Measurements from ENCODE around the gene UBXN7. TPM values are rescaled to one million over a fixed set of nuclear protein-coding genes. Genes with fewer than 3 reads are reported as not detected.

UBXN7 gene
- polyA plus RNA-seq, 1 of the 3 experiments (the other 2 are of a cell fraction): 6.4 TPM

DNA sequence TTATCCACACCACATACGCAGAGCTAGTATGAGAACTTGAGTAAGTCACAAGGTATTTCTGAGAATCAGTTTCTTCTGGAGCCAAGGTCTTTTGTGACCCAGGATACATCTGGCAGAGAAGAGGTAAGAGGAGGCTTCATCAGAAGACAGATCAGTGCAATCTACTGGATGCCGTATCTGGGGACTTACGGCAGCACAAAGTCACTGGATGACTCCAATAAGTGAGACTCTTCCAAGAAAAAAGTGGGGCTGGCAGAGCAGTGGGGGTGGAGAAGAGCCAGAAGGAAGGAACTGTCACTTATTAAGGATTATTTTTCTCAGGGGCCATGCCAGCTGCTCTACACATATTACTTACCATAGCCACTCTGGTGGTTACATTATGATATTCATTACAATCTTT is 31.6 kb upstream of the UBXN7 start:
- H3F3A ChIP-seq (replicated peaks; ENCODE audit: insufficient read depth): no peaks in the 10 kb centered on the region
- no peaks in the 10 kb centered on the region for H3K27me3 ChIP-seq (ENCODE audit: insufficient read depth)

More for the DNA sequence above, 31.6 kb upstream of the UBXN7 start:
- no peak for DNase-seq
- ChIA-PET POLR2A (interaction anchor here (0.7 kb wide), 1 partner anchor 181 kb away, joined by 5 read pairs; no protein-coding TSS in a partner anchor), CTCF (no interaction called here)
- WGBS (ENCODE audit: low lambda C conversion rate): 100% methylated on average over 3 of the region's 3 CpGs
- TF ChIP-seq POLR2AphosphoS5 (IDR thresholded peaks at IDR 0.05; ENCODE audit: low read depth, low read length) (no peak), MEF2A (IDR thresholded peaks at IDR 0.05; ENCODE audit: borderline replicate concordance, low read depth) (no peak), RXRA (IDR thresholded peaks at IDR 0.05; ENCODE audit: borderline replicate concordance, low read depth) (no peak), TAF1 (IDR thresholded peaks at IDR 0.05; ENCODE audit: borderline replicate concordance, low read depth, low read length) (no peak), JUND (IDR thresholded peaks at IDR 0.05) (no peak), MAX (IDR thresholded peaks at IDR 0.05; ENCODE audit: low read depth) (no peak), EZH2phosphoT487 (IDR thresholded peaks at IDR 0.05; ENCODE audit: borderline replicate concordance, low read depth) (no peak), TCF12 (IDR thresholded peaks at IDR 0.05) (no peak), GABPA (IDR thresholded peaks at IDR 0.05; ENCODE audit: low read depth) (no peak), YY1 (IDR thresholded peaks at IDR 0.05; ENCODE audit: low read depth) (no peak), FOXM1 (IDR thresholded peaks at IDR 0.05; ENCODE audit: low read depth) (no peak), SMC3 (IDR thresholded peaks at IDR 0.05; ENCODE audit: low read depth, low read length) (no peak), REST (IDR thresholded peaks at IDR 0.05; ENCODE audit: low read depth, low read length) (no peak), RFX5 (IDR thresholded peaks at IDR 0.05; ENCODE audit: low read length) (no peak)
- TF ChIP-seq, protein P1, sequence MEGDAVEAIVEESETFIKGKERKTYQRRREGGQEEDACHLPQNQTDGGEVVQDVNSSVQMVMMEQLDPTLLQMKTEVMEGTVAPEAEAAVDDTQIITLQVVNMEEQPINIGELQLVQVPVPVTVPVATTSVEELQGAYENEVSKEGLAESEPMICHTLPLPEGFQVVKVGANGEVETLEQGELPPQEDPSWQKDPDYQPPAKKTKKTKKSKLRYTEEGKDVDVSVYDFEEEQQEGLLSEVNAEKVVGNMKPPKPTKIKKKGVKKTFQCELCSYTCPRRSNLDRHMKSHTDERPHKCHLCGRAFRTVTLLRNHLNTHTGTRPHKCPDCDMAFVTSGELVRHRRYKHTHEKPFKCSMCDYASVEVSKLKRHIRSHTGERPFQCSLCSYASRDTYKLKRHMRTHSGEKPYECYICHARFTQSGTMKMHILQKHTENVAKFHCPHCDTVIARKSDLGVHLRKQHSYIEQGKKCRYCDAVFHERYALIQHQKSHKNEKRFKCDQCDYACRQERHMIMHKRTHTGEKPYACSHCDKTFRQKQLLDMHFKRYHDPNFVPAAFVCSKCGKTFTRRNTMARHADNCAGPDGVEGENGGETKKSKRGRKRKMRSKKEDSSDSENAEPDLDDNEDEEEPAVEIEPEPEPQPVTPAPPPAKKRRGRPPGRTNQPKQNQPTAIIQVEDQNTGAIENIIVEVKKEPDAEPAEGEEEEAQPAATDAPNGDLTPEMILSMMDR (IDR thresholded peaks at IDR 0.05): no peak
- TF ChIP-seq, protein P2, sequence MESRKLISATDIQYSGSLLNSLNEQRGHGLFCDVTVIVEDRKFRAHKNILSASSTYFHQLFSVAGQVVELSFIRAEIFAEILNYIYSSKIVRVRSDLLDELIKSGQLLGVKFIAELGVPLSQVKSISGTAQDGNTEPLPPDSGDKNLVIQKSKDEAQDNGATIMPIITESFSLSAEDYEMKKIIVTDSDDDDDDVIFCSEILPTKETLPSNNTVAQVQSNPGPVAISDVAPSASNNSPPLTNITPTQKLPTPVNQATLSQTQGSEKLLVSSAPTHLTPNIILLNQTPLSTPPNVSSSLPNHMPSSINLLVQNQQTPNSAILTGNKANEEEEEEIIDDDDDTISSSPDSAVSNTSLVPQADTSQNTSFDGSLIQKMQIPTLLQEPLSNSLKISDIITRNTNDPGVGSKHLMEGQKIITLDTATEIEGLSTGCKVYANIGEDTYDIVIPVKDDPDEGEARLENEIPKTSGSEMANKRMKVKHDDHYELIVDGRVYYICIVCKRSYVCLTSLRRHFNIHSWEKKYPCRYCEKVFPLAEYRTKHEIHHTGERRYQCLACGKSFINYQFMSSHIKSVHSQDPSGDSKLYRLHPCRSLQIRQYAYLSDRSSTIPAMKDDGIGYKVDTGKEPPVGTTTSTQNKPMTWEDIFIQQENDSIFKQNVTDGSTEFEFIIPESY (IDR thresholded peaks at IDR 0.05; ENCODE audit: borderline replicate concordance, low read depth): no peak
- TF ChIP-seq, protein P3, sequence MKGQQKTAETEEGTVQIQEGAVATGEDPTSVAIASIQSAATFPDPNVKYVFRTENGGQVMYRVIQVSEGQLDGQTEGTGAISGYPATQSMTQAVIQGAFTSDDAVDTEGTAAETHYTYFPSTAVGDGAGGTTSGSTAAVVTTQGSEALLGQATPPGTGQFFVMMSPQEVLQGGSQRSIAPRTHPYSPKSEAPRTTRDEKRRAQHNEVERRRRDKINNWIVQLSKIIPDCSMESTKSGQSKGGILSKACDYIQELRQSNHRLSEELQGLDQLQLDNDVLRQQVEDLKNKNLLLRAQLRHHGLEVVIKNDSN (IDR thresholded peaks at IDR 0.05; ENCODE audit: borderline replicate concordance, low read depth): no peak
- Histone ChIP-seq H3K79me2 (ENCODE audit: insufficient read depth) (peaks cover 17% of the 10 kb centered on the region), H3K4me3 (ENCODE audit: low read depth in 2 of 2, low read length in 1 of 2) (no peak overlapping the region), H3K4me1 (ENCODE audit: control insufficient read depth in 1 of 2, insufficient read depth in 2 of 2, low read depth in 1 of 2, low read length in 1 of 2) (no peaks in the 10 kb centered on the region), H2AFZ (ENCODE audit: low read depth) (no peak overlapping the region), H3K4me2 (no peak overlapping the region), H4K20me1 (ENCODE audit: insufficient read depth) (no peaks in the 10 kb centered on the region), H3K36me3 (replicated peaks in 1 of 2; ENCODE audit: control insufficient read depth in 1 of 2, insufficient read depth in 2 of 2, low read length in 1 of 2) (no peaks in the 10 kb centered on the region), H3K9me2 (no peaks in the 10 kb centered on the region), H3K27ac (ENCODE audit: low read depth in 2 of 2, low read length in 1 of 2) (no peak overlapping the region), H3K9me3 (no peaks in the 10 kb centered on the region), H3K9ac (no peak overlapping the region)

All from SK-N-SH (cell line).